Neuron (in vitro differentiated cells): ENCODE data around the gene RASD1.

Experiments
- H2AFZ ChIP-seq: one replicate; pipeline ENCODE4 v1.6.1; 2013; ENCODE audit warnings: low read depth, mild to moderate bottlenecking, inconsistent platforms, low read length, moderate library complexity
- H3K27me3 ChIP-seq: one replicate; pipeline ENCODE4 v1.6.1; 2013; ENCODE audit warnings: low read length; ENCODE audit not compliant: insufficient read depth
- H3K36me3 ChIP-seq: one replicate; pipeline ENCODE4 v1.6.1; 2013; ENCODE audit warnings: low read length; ENCODE audit not compliant: insufficient read depth
- H3K4me1 ChIP-seq: one replicate; pipeline ENCODE4 v1.6.1; 2013; ENCODE audit warnings: low read length; ENCODE audit not compliant: insufficient read depth
- H3K4me3 ChIP-seq: 2 replicates; pipeline ENCODE4 v1.5.1; 2013; ENCODE audit warnings: mild to moderate bottlenecking, low read length, moderate library complexity
- H3K9me3 ChIP-seq: one replicate; pipeline ENCODE4 v1.6.1; 2013; ENCODE audit warnings: low read length

The RASD1 gene

DNA sequence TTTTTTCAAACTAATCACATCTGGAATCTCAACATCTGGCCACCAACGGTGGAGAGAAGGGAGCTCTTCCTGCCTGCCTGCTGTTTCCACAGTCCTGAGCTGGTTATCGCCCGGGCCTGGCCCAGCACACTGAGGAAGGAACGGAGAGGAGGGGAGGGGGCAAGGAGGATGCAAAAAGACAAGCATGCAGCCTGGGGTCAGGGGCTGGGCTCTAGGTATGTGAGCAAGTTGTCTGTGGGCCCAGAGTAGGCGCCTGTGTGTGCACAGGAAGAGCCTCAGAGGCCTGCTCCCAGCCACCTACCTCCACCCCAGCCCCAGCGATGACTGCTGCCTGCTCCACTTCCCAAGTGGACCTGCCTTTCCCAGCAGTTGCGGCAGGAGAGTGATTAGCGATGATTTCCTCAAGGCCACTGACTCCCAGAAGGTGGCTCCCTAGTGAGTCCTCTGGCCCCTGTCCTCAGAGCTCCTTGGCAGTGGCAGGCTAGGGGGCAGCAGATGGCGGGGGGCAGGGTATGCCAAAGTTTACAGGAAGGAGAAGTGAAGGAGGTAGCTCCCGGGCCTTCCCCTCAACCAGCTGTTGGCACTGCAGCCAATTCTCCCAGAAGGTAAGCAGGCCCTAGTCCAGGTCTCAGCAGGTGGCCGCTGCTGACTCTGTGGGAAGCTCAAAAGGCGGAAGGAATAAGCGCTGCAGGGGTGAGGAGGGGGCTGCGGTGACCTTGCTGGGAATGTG lies 27.0 kb upstream of the RASD1 start:
- H3K36me3 ChIP-seq: no peaks in the 10 kb centered on the region
- peaks cover 4% of the 10 kb centered on the region for H3K9me3 ChIP-seq
- H2AFZ ChIP-seq: no peak overlapping the region
- H3K27me3 ChIP-seq: no peaks in the 10 kb centered on the region
- H3K4me3 ChIP-seq: no peak overlapping the region
- peaks cover 3% of the 10 kb centered on the region for H3K4me1 ChIP-seq

GRCh38 chr17:17520599-17521232 lies 24.5 kb upstream of the RASD1 start:
- Histone ChIP-seq H3K9me3 (peaks cover 4% of the 10 kb centered on the region), H3K4me1 (peaks cover 9% of the 10 kb centered on the region), H3K4me3 (no peak overlapping the region), H3K27me3 (no peaks in the 10 kb centered on the region), H3K36me3 (no peaks in the 10 kb centered on the region), H2AFZ (no peak overlapping the region)

DNA sequence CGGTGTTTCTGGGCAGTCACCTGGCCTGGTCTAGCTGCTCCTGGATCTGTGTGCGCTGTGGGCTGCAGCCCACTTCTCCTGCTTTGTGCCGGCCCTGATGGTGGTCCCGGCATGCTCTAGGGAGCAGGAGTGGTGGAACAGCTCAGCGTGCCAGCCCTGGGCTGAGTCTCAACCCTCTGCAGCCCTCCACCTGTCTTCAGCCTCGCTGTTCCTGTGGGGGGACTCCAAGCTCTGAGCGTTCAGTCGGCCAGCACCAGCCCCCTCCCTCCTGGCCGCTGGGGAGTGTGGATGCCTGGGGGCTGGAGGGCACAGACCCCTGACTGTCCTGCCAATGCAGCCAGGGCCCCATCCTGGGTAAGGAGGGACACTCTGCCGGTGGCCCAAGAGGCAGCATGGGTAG lies 23.7 kb upstream of the RASD1 start:
- Histone ChIP-seq H3K4me3 (no peak overlapping the region), H3K36me3 (no peaks in the 10 kb centered on the region), H3K9me3 (no peaks in the 10 kb centered on the region), H2AFZ (no peak overlapping the region), H3K4me1 (peaks cover 17% of the 10 kb centered on the region), H3K27me3 (no peaks in the 10 kb centered on the region)

DNA sequence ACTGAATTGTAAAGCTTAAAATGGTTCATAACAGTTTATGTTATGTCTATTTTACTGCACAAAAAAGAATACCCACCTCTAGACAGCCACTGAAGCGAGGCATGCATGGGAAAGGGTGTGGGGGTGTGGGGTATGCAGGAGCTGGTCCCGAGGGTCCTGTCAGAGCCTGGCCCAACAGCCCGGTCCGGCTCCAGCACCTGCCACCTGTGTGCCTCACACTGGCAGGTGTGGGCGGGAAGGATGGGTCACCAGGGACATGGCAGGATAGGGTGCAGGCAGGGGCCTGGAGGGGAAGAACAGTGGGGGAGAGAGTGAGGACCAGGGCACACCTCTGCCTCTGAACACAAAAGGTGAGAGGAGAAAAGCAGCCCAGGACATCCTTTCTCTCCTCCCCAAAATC lies 22.8 kb upstream of the RASD1 start:
- Histone ChIP-seq H2AFZ (no peak overlapping the region), H3K4me1 (peaks cover 19% of the 10 kb centered on the region), H3K4me3 (no peak overlapping the region)

GRCh38 chr17:17518014-17518413 lies 21.8 kb upstream of the RASD1 start:
- no peak overlapping the region for H2AFZ ChIP-seq
- no peaks in the 10 kb centered on the region for H3K27me3 ChIP-seq
- H3K4me1 ChIP-seq: peaks cover 19% of the 10 kb centered on the region
- H3K4me3 ChIP-seq: no peak overlapping the region
- H3K9me3 ChIP-seq: no peaks in the 10 kb centered on the region
- H3K36me3 ChIP-seq: no peaks in the 10 kb centered on the region

More for the DNA sequence above, 22.8 kb upstream of the RASD1 start:
- no peaks in the 10 kb centered on the region for H3K36me3 ChIP-seq
- no peaks in the 10 kb centered on the region for H3K9me3 ChIP-seq
- H3K27me3 ChIP-seq: no peaks in the 10 kb centered on the region

- Histone ChIP-seq H3K9me3 (no peaks in the 10 kb centered on the region), H3K27me3 (no peaks in the 10 kb centered on the region), H3K36me3 (no peaks in the 10 kb centered on the region), H3K4me1 (peaks cover 19% of the 10 kb centered on the region), H2AFZ (no peak overlapping the region), H3K4me3 (no peak overlapping the region)
Measured at GRCh38 chr17:17516941-17517720, 20.9 kb upstream of the RASD1 start.

DNA sequence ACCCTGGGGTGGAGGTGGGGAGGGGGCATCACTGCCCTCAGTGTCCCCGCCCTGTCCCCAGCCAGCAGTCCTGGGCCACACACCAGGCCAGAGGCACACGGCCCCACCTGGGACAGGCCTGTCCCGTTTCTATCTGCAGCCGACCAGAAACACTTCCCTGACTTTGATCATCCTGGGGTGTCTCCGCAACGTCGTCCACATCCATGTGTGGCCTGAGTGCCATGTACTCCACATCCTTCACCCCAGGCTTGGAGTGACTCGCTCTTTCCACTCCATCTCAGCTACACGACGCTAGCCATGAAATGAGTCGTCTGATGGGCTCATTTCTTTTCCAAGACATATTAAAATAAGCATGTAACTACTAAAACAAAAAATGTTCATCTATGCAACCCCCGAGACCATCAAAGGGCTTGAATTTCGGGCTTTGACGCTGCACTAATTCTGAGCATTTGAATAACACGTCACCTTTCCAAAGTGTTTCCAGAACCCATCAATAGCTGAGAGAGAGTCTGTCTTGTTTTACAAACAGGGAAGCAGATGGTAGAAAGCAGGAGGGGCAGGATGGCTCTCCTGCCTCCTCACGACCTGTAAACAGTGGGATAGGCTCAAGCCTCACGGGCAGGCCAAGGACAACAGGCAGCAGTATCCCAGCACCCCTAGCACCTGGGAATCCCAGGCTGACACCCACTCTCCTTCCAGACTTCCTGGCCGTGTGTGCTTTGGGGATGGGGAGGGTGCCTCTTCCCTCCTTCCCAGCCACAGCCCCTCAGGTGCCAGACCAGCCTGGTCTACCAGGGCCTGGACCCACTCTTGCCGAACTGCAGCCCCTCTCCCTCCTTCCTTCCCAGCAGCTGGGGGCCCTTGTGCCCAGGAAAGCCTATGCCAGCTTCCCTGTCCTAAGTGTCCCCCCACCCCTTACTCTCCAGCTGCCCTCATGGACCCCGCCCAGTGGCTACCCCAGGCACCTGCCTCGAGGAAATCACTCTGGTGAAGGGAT lies 20.0 kb upstream of the RASD1 start:
- Histone ChIP-seq H3K4me3 (no peak overlapping the region), H3K9me3 (no peaks in the 10 kb centered on the region), H3K4me1 (peaks cover 19% of the 10 kb centered on the region), H3K36me3 (no peaks in the 10 kb centered on the region), H3K27me3 (no peaks in the 10 kb centered on the region), H2AFZ (no peak overlapping the region)

- Histone ChIP-seq H3K27me3 (no peaks in the 10 kb centered on the region), H3K9me3 (no peaks in the 10 kb centered on the region), H2AFZ (no peak overlapping the region), H3K4me1 (peaks cover 19% of the 10 kb centered on the region), H3K36me3 (no peaks in the 10 kb centered on the region), H3K4me3 (no peak overlapping the region)
Measured at GRCh38 chr17:17514993-17515933, 19.1 kb upstream of the RASD1 start.

- H3K27me3 ChIP-seq: no peaks in the 10 kb centered on the region
- no peaks in the 10 kb centered on the region for H3K9me3 ChIP-seq
- no peaks in the 10 kb centered on the region for H3K36me3 ChIP-seq
- no peak overlapping the region for H2AFZ ChIP-seq
- H3K4me3 ChIP-seq: no peak overlapping the region
- H3K4me1 ChIP-seq: peaks cover 16% of the 10 kb centered on the region
Measured at GRCh38 chr17:17514361-17514992, 18.3 kb upstream of the RASD1 start.

- Histone ChIP-seq H3K27me3 (no peaks in the 10 kb centered on the region), H3K9me3 (no peaks in the 10 kb centered on the region), H3K36me3 (no peaks in the 10 kb centered on the region), H3K4me3 (no peak overlapping the region), H3K4me1 (peaks cover 16% of the 10 kb centered on the region), H2AFZ (no peak overlapping the region)
Measured at GRCh38 chr17:17513626-17514025, 17.4 kb upstream of the RASD1 start.

- H3K9me3 ChIP-seq: no peaks in the 10 kb centered on the region
- H3K27me3 ChIP-seq: no peaks in the 10 kb centered on the region
- H2AFZ ChIP-seq: no peak overlapping the region
- H3K4me1 ChIP-seq: peaks cover 16% of the 10 kb centered on the region
- H3K36me3 ChIP-seq: no peaks in the 10 kb centered on the region
- no peak overlapping the region for H3K4me3 ChIP-seq
Measured at GRCh38 chr17:17512866-17513265, 16.7 kb upstream of the RASD1 start.
